Endodermal cell (in vitro differentiated cells): Measurements from ENCODE around the gene FHOD1. TPM values are rescaled to one million over a fixed set of nuclear protein-coding genes. Genes with fewer than 3 reads are reported as not detected.

ENCODE experiments used
- DNase-seq: peaks from one replicate; pipeline ENCODE4 v3.0.0-alpha.2; 2017
- H3K27ac ChIP-seq: 2 replicates; pipeline ENCODE4 v1.5.1; 2013; ENCODE audit warnings: mild to moderate bottlenecking, low read depth, low read length, moderate library complexity
- H3K27me3 ChIP-seq: 2 replicates; pipeline ENCODE4 v1.6.1; 2013; ENCODE audit warnings: mild to moderate bottlenecking, low read length, moderate library complexity; ENCODE audit not compliant: insufficient read depth, control insufficient read depth, poor library complexity, severe bottlenecking
- H3K36me3 ChIP-seq: 2 replicates; pipeline ENCODE4 v1.7.0; 2013; ENCODE audit warnings: mild to moderate bottlenecking, low read length, moderate library complexity; ENCODE audit not compliant: control insufficient read depth, insufficient read depth
- H3K4me1 ChIP-seq: one replicate; pipeline ENCODE4 v1.7.0; 2013; ENCODE audit warnings: low read length; ENCODE audit not compliant: control insufficient read depth, insufficient read depth
- H3K4me3 ChIP-seq: 2 replicates; pipeline ENCODE4 v1.5.1; 2013; ENCODE audit warnings: mild to moderate bottlenecking, low read length, moderate library complexity
- H3K9ac ChIP-seq: 2 replicates; pipeline ENCODE4 v1.6.1; 2013; ENCODE audit warnings: mild to moderate bottlenecking, low read length, moderate library complexity; ENCODE audit not compliant: poor library complexity, severe bottlenecking; ENCODE audit errors: extremely low read depth
- H3K9me3 ChIP-seq: 2 replicates; pipeline ENCODE4 v1.6.1; 2013; ENCODE audit warnings: mild to moderate bottlenecking, low read length, moderate library complexity; ENCODE audit not compliant: control insufficient read depth
- H3K27ac Mint-ChIP-seq: 2 replicates; pipeline ENCODE4 v1.8.0; 2020; ENCODE audit warnings: mixed read lengths
- H3K27me3 Mint-ChIP-seq: 2 replicates; pipeline ENCODE4 v1.8.0; 2021; ENCODE audit warnings: mild to moderate bottlenecking, mixed read lengths; ENCODE audit not compliant: insufficient read depth
- H3K36me3 Mint-ChIP-seq: 2 replicates; pipeline ENCODE4 v1.8.0; 2020; ENCODE audit warnings: low read depth, mixed read lengths
- H3K4me1 Mint-ChIP-seq: 2 replicates; pipeline ENCODE4 v1.8.0; 2020; ENCODE audit warnings: mixed read lengths
- H3K4me3 Mint-ChIP-seq: 2 replicates; pipeline ENCODE4 v1.8.0; 2020; ENCODE audit warnings: mild to moderate bottlenecking, moderate library complexity, mixed read lengths
- H3K9me3 Mint-ChIP-seq: 2 replicates; pipeline ENCODE4 v1.8.0; 2020; ENCODE audit warnings: mild to moderate bottlenecking, mixed read lengths
- WGBS, 2 experiments: methylation state at CpG; one replicate each; pipeline versions ENCODE4 v1.1.5 to v1.1.7; 2013; ENCODE audit warnings: missing lambda C conversion rate in 2 of 2, mixed read lengths in 1 of 2; ENCODE audit not compliant: insufficient coverage in 1 of 2, insufficient read length in 1 of 2; 5-methylcytosine and 5-hydroxymethylcytosine counted together
- total RNA-seq, 2 donors: library from RNA; stranded (reverse); fragmentation: NEBNext Ultra II Directional in 1 of 2; extraction: Animal tissue kit (Norgen Biotek cat#: 25700) in 1 of 2; gene quantifications; 2 replicates in 1 of 2; 3 replicates in 1 of 2; pipeline ENCODE4 v1.2.1, GENCODE V29; 2021
- TF ChIP-seq, protein P1 (sequence below): fragments of 200-600 bp; sonication (generic); conservative IDR thresholded peaks from 2 replicates; pipeline ENCODE4 v1.5.0; 2021; ENCODE audit warnings: antibody characterized with exemption, mild to moderate bottlenecking

The FHOD1 gene
- total RNA-seq, 2 donors from 2014 or later: 51.7 to 71.9 TPM

DNA sequence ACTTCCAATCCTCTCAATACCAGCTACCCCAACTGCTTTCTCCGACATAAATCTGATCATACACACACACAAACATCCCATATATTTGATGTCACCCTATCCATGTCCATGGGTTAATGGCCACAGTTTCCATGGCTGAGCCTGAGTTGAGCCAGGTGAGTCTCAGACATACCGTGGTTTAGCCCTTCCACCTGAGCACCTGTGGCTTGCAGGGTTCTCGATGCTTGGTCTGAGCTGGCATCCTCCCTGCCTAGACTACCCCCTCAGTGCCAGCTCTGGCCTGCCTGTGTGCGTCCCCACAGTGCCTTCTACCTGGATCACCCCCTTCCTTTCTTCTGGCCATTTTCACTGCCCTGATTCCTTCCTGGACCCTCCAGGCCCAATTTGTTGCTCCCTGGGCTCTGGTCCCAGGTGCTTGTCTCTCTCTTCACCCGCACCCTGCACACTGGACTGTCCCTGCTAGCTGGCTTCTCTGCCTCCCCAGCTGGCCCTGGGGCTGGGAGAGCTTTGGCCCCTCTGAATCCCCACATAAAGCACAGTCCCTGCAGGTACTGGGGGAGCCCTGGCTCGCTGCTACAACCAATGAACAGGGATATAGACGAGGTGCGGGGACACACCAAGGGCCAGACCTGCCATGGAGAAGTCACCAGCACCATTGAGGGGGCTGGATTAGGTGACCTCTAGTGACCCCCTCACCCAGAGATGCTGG is 41.0 kb downstream of the FHOD1 start:
- H3K4me3 ChIP-seq: no peak overlapping the region
- peaks cover 5% of the 10 kb centered on the region for H3K4me1 ChIP-seq
- TF ChIP-seq, protein P1, sequence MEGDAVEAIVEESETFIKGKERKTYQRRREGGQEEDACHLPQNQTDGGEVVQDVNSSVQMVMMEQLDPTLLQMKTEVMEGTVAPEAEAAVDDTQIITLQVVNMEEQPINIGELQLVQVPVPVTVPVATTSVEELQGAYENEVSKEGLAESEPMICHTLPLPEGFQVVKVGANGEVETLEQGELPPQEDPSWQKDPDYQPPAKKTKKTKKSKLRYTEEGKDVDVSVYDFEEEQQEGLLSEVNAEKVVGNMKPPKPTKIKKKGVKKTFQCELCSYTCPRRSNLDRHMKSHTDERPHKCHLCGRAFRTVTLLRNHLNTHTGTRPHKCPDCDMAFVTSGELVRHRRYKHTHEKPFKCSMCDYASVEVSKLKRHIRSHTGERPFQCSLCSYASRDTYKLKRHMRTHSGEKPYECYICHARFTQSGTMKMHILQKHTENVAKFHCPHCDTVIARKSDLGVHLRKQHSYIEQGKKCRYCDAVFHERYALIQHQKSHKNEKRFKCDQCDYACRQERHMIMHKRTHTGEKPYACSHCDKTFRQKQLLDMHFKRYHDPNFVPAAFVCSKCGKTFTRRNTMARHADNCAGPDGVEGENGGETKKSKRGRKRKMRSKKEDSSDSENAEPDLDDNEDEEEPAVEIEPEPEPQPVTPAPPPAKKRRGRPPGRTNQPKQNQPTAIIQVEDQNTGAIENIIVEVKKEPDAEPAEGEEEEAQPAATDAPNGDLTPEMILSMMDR: no peak
- H3K27ac ChIP-seq: peak overlapping the region; percentile 34
- Mint-ChIP-seq H3K27ac (no peak overlapping the region), H3K9me3 (no peaks in the 10 kb centered on the region), H3K36me3 (peaks cover 4% of the 10 kb centered on the region), H3K4me1 (peaks cover 8% of the 10 kb centered on the region), H3K4me3 (no peak overlapping the region), H3K27me3 (peaks cover 7% of the 10 kb centered on the region)
- H3K36me3 ChIP-seq: peaks cover 15% of the 10 kb centered on the region
- whole genome bisulfite sequencing, 2 experiments: 91 to 96% methylated on average over 7 to 8 of the region's 8 CpGs
- H3K9ac ChIP-seq: no peak overlapping the region
- no peaks in the 10 kb centered on the region for H3K27me3 ChIP-seq
- H3K9me3 ChIP-seq: no peaks in the 10 kb centered on the region
- no peak for DNase-seq

DNA sequence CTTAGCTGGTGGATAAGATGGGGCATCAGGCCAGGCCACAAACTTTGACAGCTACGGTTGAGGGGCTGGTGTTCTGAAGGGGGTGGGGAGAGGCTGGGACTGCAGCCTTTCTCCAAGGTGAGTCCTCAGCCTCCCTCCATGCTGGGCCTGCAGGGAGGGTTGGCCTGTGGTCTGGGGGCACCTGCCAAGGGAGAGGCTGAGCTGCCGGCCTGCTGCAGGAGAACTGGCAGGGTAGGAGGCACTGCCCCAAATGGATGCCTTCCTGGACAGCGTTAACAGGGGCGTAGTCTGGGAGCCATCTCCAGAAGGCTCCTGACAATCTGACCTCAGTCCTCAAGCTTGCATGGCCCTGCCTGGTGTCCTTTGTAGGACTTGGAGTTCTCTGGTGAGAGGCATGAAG is 43.2 kb downstream of the FHOD1 start:
- Mint-ChIP-seq H3K27me3 (peaks cover under 1% of the 10 kb centered on the region), H3K36me3 (peaks cover 6% of the 10 kb centered on the region), H3K4me3 (no peak overlapping the region), H3K9me3 (no peaks in the 10 kb centered on the region), H3K27ac (no peak overlapping the region), H3K4me1 (peaks cover 10% of the 10 kb centered on the region)
- H3K27ac ChIP-seq: no peak overlapping the region
- no peaks in the 10 kb centered on the region for H3K9me3 ChIP-seq
- no peak overlapping the region for H3K4me3 ChIP-seq
- 88 to 92% methylated on average over 4 of the region's 4 CpGs for WGBS, 2 experiments
- no peak for DNase-seq
- H3K9ac ChIP-seq: no peak overlapping the region
- no peaks in the 10 kb centered on the region for H3K27me3 ChIP-seq
- peaks cover 5% of the 10 kb centered on the region for H3K4me1 ChIP-seq
- TF ChIP-seq, protein P1: no peak
- H3K36me3 ChIP-seq: peaks cover 20% of the 10 kb centered on the region

DNA sequence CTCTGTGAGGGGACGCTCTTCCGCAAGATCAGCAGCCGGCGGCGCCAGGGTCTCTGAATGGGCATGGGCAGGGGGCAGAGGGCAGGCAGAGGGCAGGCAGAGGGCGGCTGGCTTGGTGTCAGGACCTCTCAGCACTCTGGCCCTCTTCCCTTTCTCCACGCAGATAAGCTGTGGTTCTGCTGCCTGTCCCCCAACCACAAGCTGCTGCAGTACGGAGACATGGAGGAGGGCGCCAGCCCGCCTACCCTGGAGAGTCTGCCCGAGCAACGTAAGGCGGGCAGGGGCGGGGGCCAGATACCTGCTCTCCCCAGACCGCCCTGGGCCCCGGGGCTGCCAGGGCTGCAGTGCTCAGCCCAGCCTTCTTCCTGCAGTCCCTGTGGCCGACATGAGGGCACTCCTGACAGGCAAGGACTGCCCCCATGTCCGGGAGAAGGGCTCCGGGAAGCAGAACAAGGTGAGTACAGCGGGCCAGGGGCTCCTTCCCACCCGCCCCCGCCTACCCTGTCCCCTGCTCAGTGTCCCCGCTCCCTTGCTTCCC is 44.3 kb downstream of the FHOD1 start:
- H3K36me3 Mint-ChIP-seq: peaks cover 8% of the 10 kb centered on the region
- no peaks in the 10 kb centered on the region for H3K27me3 ChIP-seq
- DNase-seq: no peak
- H3K4me3 Mint-ChIP-seq: no peak overlapping the region
- H3K27ac ChIP-seq: no peak overlapping the region
- no peaks in the 10 kb centered on the region for H3K9me3 ChIP-seq
- H3K4me1 Mint-ChIP-seq: peaks cover 10% of the 10 kb centered on the region
- no peak overlapping the region for H3K9ac ChIP-seq
- H3K4me3 ChIP-seq: no peak overlapping the region
- WGBS, 2 experiments: 93 to 96% methylated on average over 17 to 23 of the region's 23 CpGs
- no peaks in the 10 kb centered on the region for H3K27me3 Mint-ChIP-seq
- peaks cover 5% of the 10 kb centered on the region for H3K4me1 ChIP-seq
- H3K36me3 ChIP-seq: peaks cover 30% of the 10 kb centered on the region
- no peak overlapping the region for H3K27ac Mint-ChIP-seq
- TF ChIP-seq, protein P1: no peak
- no peaks in the 10 kb centered on the region for H3K9me3 Mint-ChIP-seq
